WTC11 (cell line): ENCODE data around the gene MON2. TPM values are rescaled to one million over a fixed set of nuclear protein-coding genes. Genes with fewer than 3 reads are reported as not detected.

Experiments used
- ATAC-seq: fragments of 200-7000 bp; cut with Tn5 transposase; 2 replicates; pipeline ENCODE4 v1.10.0; 2021; ENCODE audit warnings: mild to moderate bottlenecking, moderate library complexity
- CTCF ChIA-PET: fragments of 300-600 bp; sonication (Branson Sonifier 250); formaldehyde crosslinking; loops from one replicate; lab custom pipeline; 2021; ENCODE audit warnings: antibody characterized with exemption; lab: Charles Lee
- POLR2A ChIA-PET: fragments of 350-600 bp; sonication (Branson Sonifier 250); formaldehyde crosslinking; loops from one replicate; lab custom pipeline; 2021; ENCODE audit warnings: antibody characterized with exemption; lab: Charles Lee
- DNase-seq: peaks from one replicate; pipeline ENCODE4 v3.0.0; 2021; ENCODE audit warnings: low spot score
- H3K27ac Mint-ChIP-seq: 2 replicates; pipeline ENCODE4 v1.8.0; 2021; ENCODE audit warnings: mixed read lengths
- H3K27me3 Mint-ChIP-seq: 2 replicates; pipeline ENCODE4 v1.8.0; 2021; ENCODE audit warnings: low read depth, mild to moderate bottlenecking, moderate library complexity, mixed read lengths
- H3K36me3 Mint-ChIP-seq: 2 replicates; pipeline ENCODE4 v1.8.0; 2021; ENCODE audit warnings: mixed read lengths
- H3K4me1 Mint-ChIP-seq: 2 replicates; pipeline ENCODE4 v1.8.0; 2022; ENCODE audit warnings: mixed read lengths
- H3K4me3 Mint-ChIP-seq: 2 replicates; pipeline ENCODE4 v1.8.0; 2021; ENCODE audit warnings: mild to moderate bottlenecking, moderate library complexity, mixed read lengths
- H3K9me3 Mint-ChIP-seq: 2 replicates; pipeline ENCODE4 v1.8.0; 2021; ENCODE audit warnings: mixed read lengths
- ATF2 ChIP-seq: sonication (generic); formaldehyde crosslinking; IDR thresholded peaks from 2 replicates; pipeline ENCODE4 v1.8.1; 2022; ENCODE audit warnings: low read depth, missing genetic modification reagents, borderline replicate concordance
- CREB1 ChIP-seq: sonication (generic); formaldehyde crosslinking; IDR thresholded peaks from 2 replicates; pipeline ENCODE4 v1.8.0; 2023; ENCODE audit warnings: mild to moderate bottlenecking, missing genetic modification reagents
- ESRRA ChIP-seq: sonication (generic); formaldehyde crosslinking; IDR thresholded peaks from 2 replicates; pipeline ENCODE4 v1.8.1; 2022; ENCODE audit warnings: mild to moderate bottlenecking, missing genetic modification reagents, borderline replicate concordance
- JUN ChIP-seq: sonication (generic); formaldehyde crosslinking; IDR thresholded peaks from 2 replicates; pipeline ENCODE4 v1.8.0; 2023; ENCODE audit warnings: mild to moderate bottlenecking, missing genetic modification reagents
- NFE2L1 ChIP-seq: sonication (generic); formaldehyde crosslinking; IDR thresholded peaks from 2 replicates; pipeline ENCODE4 v1.8.1; 2023; ENCODE audit warnings: missing genetic modification reagents
- OVOL2 ChIP-seq: fragments of 250-450 bp; sonication (Bioruptor Pico); IDR thresholded peaks from 2 replicates; pipeline ENCODE4 v1.9.0; 2021; ENCODE audit warnings: mild to moderate bottlenecking, borderline replicate concordance
- PRRX2 ChIP-seq: fragments of 250-450 bp; sonication (Bioruptor Pico); IDR thresholded peaks from 2 replicates; pipeline ENCODE4 v1.8.0; 2021; ENCODE audit warnings: mild to moderate bottlenecking
- USF1 ChIP-seq: sonication (generic); formaldehyde crosslinking; IDR thresholded peaks from 2 replicates; pipeline ENCODE4 v1.8.0; 2022; ENCODE audit warnings: mild to moderate bottlenecking, missing genetic modification reagents
- ZNF219 ChIP-seq: sonication (generic); formaldehyde crosslinking; IDR thresholded peaks from 2 replicates; pipeline ENCODE4 v1.8.0; 2023; ENCODE audit warnings: missing genetic modification reagents, mild to moderate bottlenecking, borderline replicate concordance
- ZNF281 ChIP-seq: sonication (generic); formaldehyde crosslinking; IDR thresholded peaks from 2 replicates; pipeline ENCODE4 v1.8.0; 2023; ENCODE audit warnings: mild to moderate bottlenecking, missing genetic modification reagents
- total RNA-seq: library from RNA; stranded (reverse); gene quantifications from 3 replicates; pipeline ENCODE4 v1.2.3, GENCODE V29; 2021
- TF ChIP-seq, protein P1 (sequence below): fragments of 250-450 bp; sonication (Bioruptor Pico); IDR thresholded peaks from 2 replicates; pipeline ENCODE4 v1.9.0; 2021; ENCODE audit warnings: mild to moderate bottlenecking
- TF ChIP-seq, protein P2 (sequence below): sonication (generic); formaldehyde crosslinking; IDR thresholded peaks from 2 replicates; pipeline ENCODE4 v1.8.0; 2023; ENCODE audit warnings: missing genetic modification reagents, mild to moderate bottlenecking, borderline replicate concordance
- TF ChIP-seq, protein P3 (sequence below): sonication (generic); formaldehyde crosslinking; IDR thresholded peaks from 2 replicates; pipeline ENCODE4 v1.8.0; 2023; ENCODE audit warnings: missing genetic modification reagents

The MON2 gene
- total RNA-seq, 1 experiment from 2014 or later, result 25.8 TPM

DNA sequence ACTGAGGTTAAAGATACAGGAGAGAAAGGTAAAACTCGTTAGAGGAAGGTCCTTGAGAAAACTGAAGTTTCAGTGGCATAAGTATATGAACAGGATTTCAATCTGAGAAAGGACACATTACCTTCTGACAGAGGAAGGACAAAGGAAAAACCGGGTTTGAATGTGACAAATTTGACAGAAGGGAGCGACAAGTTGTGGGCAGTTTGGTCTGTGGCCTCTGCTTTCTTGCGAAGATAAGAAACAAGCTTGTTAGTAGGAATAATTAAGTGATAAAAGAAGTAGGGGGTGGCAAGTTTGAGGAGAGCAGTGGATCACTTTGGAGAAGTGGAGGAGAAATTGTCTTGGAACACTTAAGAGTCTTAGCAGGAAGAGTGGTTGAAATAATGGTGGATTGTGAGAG, 5.1 kb downstream of the MON2 start (continued):
- no peak for TF ChIP-seq ZNF281 (CRISPR knock-in tag)
- TF ChIP-seq, protein P1, sequence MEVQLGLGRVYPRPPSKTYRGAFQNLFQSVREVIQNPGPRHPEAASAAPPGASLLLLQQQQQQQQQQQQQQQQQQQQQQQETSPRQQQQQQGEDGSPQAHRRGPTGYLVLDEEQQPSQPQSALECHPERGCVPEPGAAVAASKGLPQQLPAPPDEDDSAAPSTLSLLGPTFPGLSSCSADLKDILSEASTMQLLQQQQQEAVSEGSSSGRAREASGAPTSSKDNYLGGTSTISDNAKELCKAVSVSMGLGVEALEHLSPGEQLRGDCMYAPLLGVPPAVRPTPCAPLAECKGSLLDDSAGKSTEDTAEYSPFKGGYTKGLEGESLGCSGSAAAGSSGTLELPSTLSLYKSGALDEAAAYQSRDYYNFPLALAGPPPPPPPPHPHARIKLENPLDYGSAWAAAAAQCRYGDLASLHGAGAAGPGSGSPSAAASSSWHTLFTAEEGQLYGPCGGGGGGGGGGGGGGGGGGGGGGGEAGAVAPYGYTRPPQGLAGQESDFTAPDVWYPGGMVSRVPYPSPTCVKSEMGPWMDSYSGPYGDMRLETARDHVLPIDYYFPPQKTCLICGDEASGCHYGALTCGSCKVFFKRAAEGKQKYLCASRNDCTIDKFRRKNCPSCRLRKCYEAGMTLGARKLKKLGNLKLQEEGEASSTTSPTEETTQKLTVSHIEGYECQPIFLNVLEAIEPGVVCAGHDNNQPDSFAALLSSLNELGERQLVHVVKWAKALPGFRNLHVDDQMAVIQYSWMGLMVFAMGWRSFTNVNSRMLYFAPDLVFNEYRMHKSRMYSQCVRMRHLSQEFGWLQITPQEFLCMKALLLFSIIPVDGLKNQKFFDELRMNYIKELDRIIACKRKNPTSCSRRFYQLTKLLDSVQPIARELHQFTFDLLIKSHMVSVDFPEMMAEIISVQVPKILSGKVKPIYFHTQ (CRISPR knock-in tag), result no peak

DNA sequence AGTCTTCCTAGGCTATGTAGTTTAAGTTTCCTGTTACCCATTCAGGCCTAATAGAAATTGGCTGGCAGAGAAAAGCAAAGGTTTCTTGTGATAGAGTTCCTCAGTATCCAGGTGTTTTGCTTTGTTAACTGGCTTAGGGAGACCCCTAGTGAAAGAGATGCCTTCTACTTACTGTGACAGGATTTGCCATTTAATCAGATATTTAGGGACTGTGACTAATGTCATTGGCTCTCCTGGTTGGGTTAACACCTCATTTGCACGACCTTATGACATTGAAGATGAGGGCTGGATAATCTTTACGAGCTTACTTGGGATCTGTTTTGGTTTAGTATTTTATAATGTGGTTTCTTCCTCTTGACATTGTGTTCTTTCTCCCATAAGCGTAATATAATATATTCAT, 5.8 kb downstream of the MON2 start:
- DNase-seq (no peak), ATAC-seq (peak; percentile 87)
- H3K9me3 Mint-ChIP-seq, result no peaks in the 10 kb centered on the region
- no peak overlapping the region for H3K27ac Mint-ChIP-seq
- H3K4me3 Mint-ChIP-seq, result no peak overlapping the region
- no peaks in the 10 kb centered on the region for H3K36me3 Mint-ChIP-seq
- H3K27me3 Mint-ChIP-seq, result no peaks in the 10 kb centered on the region
- peaks cover 4% of the 10 kb centered on the region for H3K4me1 Mint-ChIP-seq
- CTCF ChIA-PET, result interaction anchor here (0.6 to 1.6 kb wide), 2 partner anchors 37 to 186 kb away, joined by 3 to 4 read pairs; no protein-coding TSS in a partner anchor
- POLR2A ChIA-PET, result no interaction called here
- TF ChIP-seq ZNF219 (CRISPR knock-in tag) (no peak), ZNF281 (CRISPR knock-in tag) (no peak), USF1 (no peak), ESRRA (no peak)

- H3K9me3 Mint-ChIP-seq, result 0 out of 2 replicates have a peak, but pooled peaks cover 3% of the 10 kb centered on the region
- CTCF ChIA-PET, result interaction anchor here (0.6 to 0.8 kb wide), 2 partner anchors 13 to 313 kb away, joined by 3 read pairs; no protein-coding TSS in a partner anchor
- peaks cover 5% of the 10 kb centered on the region; the same call in 1 of the 2 replicates for H3K36me3 Mint-ChIP-seq
- no peak overlapping the region; the same call in 1 of the 2 replicates for H3K27ac Mint-ChIP-seq
- no peaks in the 10 kb centered on the region for H3K4me1 Mint-ChIP-seq
- H3K27me3 Mint-ChIP-seq, result no peaks in the 10 kb centered on the region
- ATAC-seq (no peak), DNase-seq (no peak)
- POLR2A ChIA-PET, result no interaction called here
- no peak overlapping the region for H3K4me3 Mint-ChIP-seq
- TF ChIP-seq ATF2 (CRISPR knock-in tag) (no peak), CREB1 (CRISPR knock-in tag) (no peak), JUN (CRISPR knock-in tag) (no peak), PRRX2 (CRISPR knock-in tag) (no peak), OVOL2 (no peak), NFE2L1 (CRISPR knock-in tag) (no peak)
- TF ChIP-seq, protein P2, sequence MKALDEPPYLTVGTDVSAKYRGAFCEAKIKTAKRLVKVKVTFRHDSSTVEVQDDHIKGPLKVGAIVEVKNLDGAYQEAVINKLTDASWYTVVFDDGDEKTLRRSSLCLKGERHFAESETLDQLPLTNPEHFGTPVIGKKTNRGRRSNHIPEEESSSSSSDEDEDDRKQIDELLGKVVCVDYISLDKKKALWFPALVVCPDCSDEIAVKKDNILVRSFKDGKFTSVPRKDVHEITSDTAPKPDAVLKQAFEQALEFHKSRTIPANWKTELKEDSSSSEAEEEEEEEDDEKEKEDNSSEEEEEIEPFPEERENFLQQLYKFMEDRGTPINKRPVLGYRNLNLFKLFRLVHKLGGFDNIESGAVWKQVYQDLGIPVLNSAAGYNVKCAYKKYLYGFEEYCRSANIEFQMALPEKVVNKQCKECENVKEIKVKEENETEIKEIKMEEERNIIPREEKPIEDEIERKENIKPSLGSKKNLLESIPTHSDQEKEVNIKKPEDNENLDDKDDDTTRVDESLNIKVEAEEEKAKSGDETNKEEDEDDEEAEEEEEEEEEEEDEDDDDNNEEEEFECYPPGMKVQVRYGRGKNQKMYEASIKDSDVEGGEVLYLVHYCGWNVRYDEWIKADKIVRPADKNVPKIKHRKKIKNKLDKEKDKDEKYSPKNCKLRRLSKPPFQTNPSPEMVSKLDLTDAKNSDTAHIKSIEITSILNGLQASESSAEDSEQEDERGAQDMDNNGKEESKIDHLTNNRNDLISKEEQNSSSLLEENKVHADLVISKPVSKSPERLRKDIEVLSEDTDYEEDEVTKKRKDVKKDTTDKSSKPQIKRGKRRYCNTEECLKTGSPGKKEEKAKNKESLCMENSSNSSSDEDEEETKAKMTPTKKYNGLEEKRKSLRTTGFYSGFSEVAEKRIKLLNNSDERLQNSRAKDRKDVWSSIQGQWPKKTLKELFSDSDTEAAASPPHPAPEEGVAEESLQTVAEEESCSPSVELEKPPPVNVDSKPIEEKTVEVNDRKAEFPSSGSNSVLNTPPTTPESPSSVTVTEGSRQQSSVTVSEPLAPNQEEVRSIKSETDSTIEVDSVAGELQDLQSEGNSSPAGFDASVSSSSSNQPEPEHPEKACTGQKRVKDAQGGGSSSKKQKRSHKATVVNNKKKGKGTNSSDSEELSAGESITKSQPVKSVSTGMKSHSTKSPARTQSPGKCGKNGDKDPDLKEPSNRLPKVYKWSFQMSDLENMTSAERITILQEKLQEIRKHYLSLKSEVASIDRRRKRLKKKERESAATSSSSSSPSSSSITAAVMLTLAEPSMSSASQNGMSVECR, result no peak
- TF ChIP-seq, protein P3, sequence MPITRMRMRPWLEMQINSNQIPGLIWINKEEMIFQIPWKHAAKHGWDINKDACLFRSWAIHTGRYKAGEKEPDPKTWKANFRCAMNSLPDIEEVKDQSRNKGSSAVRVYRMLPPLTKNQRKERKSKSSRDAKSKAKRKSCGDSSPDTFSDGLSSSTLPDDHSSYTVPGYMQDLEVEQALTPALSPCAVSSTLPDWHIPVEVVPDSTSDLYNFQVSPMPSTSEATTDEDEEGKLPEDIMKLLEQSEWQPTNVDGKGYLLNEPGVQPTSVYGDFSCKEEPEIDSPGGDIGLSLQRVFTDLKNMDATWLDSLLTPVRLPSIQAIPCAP (CRISPR knock-in tag), result no peak
Measured at GRCh38 chr12:62481843-62482540, 15.4 kb downstream of the MON2 start.
